ENCODE measurements around the gene GUCD1. TPM values are rescaled to one million over a fixed set of nuclear protein-coding genes. Genes with fewer than 3 reads are reported as not detected.
"Not testable (repeated sequence)": the region's sequence is repeated elsewhere in the genome, so short reads cannot be mapped to it uniquely, and the experiment has no call there.

Gene GUCD1
- total and polyA plus RNA-seq, 5 experiments from 2014 or later, result 27.8 to 69.2 (median 42.6) TPM

DNA sequence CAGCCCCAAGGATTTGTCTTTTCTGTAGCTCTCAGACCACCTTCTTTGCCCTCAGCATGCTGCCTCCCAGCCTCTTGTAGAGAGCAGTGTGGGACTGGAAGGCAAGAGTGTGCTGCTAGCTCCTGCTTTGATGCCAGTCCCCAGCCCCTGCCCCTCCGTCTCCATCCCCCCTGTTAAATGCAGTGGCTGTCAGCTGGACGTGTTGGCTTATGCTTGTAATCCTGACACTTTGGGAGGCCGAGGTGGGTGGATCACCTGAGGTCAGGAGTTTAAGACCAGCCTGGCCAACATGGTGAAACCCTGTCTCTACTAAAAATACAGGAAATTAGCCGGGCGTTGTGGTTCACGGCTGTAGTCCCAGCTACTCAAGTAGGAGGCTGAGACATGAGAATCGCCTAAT lies 16.3 kb upstream of the GUCD1 start:
- no peak for ATAC-seq

GRCh38 chr22:24567668-24568067 lies 12.7 kb upstream of the GUCD1 start:
- Mint-ChIP-seq H3K4me3 (no peak overlapping the region), H3K4me1 (peaks cover 17 to 44% (median 41%) of the 10 kb centered on the region in 4 donors), H3K36me3 (peaks cover 0 to 87% (median 11%) of the 10 kb centered on the region in 3 donors), H3K27ac (no peak overlapping the region), H3K9me3 (no peaks in the 10 kb centered on the region), H3K27me3 (no peaks in the 10 kb centered on the region)
- POLR2A ChIA-PET, result no interaction called here
- ATAC-seq (no peak), DNase-seq (no peak)

More for the DNA sequence above, 16.3 kb upstream of the GUCD1 start:
- H3K36me3 Mint-ChIP-seq, result peaks cover 6 to 88% (median 18%) of the 10 kb centered on the region in 3 donors
- H3K4me1 Mint-ChIP-seq, result peaks cover 4 to 11% (median 9%) of the 10 kb centered on the region in 4 donors
- H3K9me3 Mint-ChIP-seq, result no peaks in the 10 kb centered on the region
- POLR2A ChIA-PET, result no interaction called here
- H3K4me3 Mint-ChIP-seq, result no peak overlapping the region
- DNase-seq, result no peak
- no peaks in the 10 kb centered on the region for H3K27me3 Mint-ChIP-seq
- H3K27ac Mint-ChIP-seq, result peak overlapping the region in 1 of 10 donors; percentile 50

GRCh38 chr22:24566899-24567511 lies 12.1 kb upstream of the GUCD1 start:
- POLR2A ChIA-PET, result interaction anchor here (0.6 kb wide), 1 partner anchor 9 kb away, joined by 5 read pairs; no protein-coding TSS in a partner anchor
- Mint-ChIP-seq H3K4me3 (no peak overlapping the region), H3K4me1 (peaks cover 20 to 50% (median 44%) of the 10 kb centered on the region in 4 donors), H3K36me3 (peaks cover 0 to 87% (median 9%) of the 10 kb centered on the region in 3 donors), H3K27ac (peak overlapping the region in 5 of 10 donors; percentile 16 to 66 (median 25)), H3K27me3 (no peaks in the 10 kb centered on the region), H3K9me3 (no peaks in the 10 kb centered on the region)
- ATAC-seq (no peak), DNase-seq (no peak)

DNA sequence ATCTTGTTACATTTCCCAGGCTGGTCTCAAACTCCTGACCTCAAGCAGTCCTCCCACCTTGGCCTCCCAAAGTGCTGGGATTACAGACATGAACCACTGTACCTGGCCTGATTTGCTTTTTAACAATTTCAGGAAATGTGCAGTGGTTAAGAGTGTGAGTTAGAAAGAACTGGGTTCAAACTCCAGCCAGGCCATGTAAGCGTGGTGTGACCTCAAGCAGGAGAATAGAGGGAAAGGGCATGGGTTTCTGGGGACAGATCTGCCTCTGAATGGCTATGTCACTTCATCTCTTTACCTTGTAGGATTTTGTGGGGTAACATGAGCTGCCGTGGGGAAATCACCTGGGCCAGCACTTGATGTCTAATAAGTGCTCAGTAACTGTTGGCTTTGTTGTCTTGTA lies 10.1 kb upstream of the GUCD1 start:
- H3K27ac Mint-ChIP-seq, result peak overlapping the region in 4 of 10 donors; percentile 10 to 52 (median 44)
- H3K27me3 Mint-ChIP-seq, result no peaks in the 10 kb centered on the region
- H3K4me1 Mint-ChIP-seq, result peaks cover 20 to 63% (median 52%) of the 10 kb centered on the region in 4 donors
- peaks cover 0 to 86% (median 5%) of the 10 kb centered on the region in 3 donors for H3K36me3 Mint-ChIP-seq
- DNase-seq, result no peak
- no peak for ATAC-seq
- H3K4me3 Mint-ChIP-seq, result peak overlapping the region in 2 of 10 donors; percentile 29 to 38
- POLR2A ChIA-PET, result interaction anchor here (1.3 kb wide), 1 partner anchor 10 kb away, joined by 3 read pairs; the partner anchor contains the start of gene GUCD1
- H3K9me3 Mint-ChIP-seq, result no peaks in the 10 kb centered on the region

DNA sequence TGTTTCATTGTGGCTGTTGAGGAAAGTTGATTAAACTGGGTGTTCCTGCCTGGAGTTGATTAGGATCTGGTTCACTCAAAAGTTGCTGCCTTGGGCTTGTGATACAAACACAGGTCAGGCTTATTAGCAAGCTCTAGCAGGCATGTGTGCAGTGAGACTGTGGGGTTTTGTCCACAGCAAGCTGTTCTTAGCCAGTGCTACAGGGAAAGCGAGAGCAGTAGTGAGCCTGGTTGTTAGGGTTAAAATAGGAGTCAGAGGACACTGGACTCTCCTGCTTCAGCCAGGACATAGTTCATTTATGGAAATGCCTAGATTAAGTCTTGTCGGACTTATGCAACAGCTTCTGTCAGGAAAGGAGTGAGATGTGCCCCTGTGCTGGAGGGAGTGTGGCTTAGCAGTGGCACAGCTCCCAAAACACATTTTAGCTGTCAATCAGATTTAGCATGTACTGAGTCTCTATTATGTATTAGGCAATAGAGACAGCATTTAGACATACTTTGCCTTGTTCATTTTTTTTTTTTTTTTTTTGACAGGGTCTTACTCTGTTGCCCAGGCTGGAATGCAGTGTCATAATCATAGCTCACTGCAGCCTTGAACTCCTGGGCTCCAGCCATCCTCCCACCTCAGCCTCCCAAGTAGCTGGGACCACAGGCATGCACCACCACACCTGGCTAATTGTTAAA lies 9.6 kb upstream of the GUCD1 start:
- Mint-ChIP-seq H3K36me3 (peaks cover 0 to 86% (median 4%) of the 10 kb centered on the region in 3 donors), H3K4me1 (peaks cover 19 to 67% (median 53%) of the 10 kb centered on the region in 4 donors)

GRCh38 chr22:24563246-24563645 lies 8.3 kb upstream of the GUCD1 start:
- DNase-seq (no peak), ATAC-seq (no peak)
- Mint-ChIP-seq H3K4me1 (peaks cover 24 to 79% (median 65%) of the 10 kb centered on the region in 4 donors), H3K27ac (peak overlapping the region in 3 of 10 donors; percentile 22 to 48 (median 40)), H3K9me3 (no peaks in the 10 kb centered on the region), H3K4me3 (peak overlapping the region in 1 of 10 donors; percentile 18), H3K36me3 (peaks cover 0 to 89% (median 0%) of the 10 kb centered on the region in 3 donors), H3K27me3 (no peaks in the 10 kb centered on the region)
- POLR2A ChIA-PET, result no interaction called here

More for the DNA sequence above, 9.6 kb upstream of the GUCD1 start:
- Mint-ChIP-seq H3K9me3 (no peaks in the 10 kb centered on the region), H3K27me3 (no peaks in the 10 kb centered on the region), H3K4me3 (peak overlapping the region in 5 of 10 donors; percentile 1 to 42 (median 14)), H3K27ac (peak overlapping the region in 7 of 10 donors; percentile 3 to 86 (median 49))
- DNase-seq (no peak), ATAC-seq (no peak)
- POLR2A ChIA-PET, result interaction anchor here (1.3 kb wide), 1 partner anchor 10 kb away, joined by 3 read pairs; the partner anchor contains the start of gene GUCD1

DNA sequence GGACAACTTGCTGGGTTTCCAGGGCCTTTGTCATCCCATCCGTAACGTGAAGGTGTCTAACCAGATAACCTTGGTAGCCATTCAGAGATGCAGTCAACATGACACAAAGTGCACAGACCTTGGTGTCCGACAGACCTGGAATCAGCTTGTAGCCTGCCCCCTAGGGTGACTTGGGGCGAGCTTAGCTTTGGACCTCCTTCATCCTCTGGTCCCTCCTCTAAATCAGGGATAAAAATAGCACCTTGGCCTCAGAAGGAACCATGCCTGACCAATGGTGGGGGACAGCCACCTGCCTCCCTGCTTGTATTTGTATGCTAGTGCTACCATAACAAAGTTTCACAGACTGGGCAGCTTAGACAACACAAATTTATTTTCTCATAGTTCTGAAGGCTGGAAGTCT lies 4.5 kb upstream of the GUCD1 start:
- no peak for DNase-seq
- Mint-ChIP-seq H3K9me3 (no peaks in the 10 kb centered on the region), H3K27me3 (no peaks in the 10 kb centered on the region), H3K27ac (no peak overlapping the region), H3K36me3 (peaks cover 0 to 66% (median 0%) of the 10 kb centered on the region in 3 donors), H3K4me1 (peaks cover 30 to 75% (median 68%) of the 10 kb centered on the region in 4 donors), H3K4me3 (peak overlapping the region in 3 of 10 donors; percentile 6 to 22 (median 22))
- no peak for ATAC-seq
- POLR2A ChIA-PET, result no interaction called here

DNA sequence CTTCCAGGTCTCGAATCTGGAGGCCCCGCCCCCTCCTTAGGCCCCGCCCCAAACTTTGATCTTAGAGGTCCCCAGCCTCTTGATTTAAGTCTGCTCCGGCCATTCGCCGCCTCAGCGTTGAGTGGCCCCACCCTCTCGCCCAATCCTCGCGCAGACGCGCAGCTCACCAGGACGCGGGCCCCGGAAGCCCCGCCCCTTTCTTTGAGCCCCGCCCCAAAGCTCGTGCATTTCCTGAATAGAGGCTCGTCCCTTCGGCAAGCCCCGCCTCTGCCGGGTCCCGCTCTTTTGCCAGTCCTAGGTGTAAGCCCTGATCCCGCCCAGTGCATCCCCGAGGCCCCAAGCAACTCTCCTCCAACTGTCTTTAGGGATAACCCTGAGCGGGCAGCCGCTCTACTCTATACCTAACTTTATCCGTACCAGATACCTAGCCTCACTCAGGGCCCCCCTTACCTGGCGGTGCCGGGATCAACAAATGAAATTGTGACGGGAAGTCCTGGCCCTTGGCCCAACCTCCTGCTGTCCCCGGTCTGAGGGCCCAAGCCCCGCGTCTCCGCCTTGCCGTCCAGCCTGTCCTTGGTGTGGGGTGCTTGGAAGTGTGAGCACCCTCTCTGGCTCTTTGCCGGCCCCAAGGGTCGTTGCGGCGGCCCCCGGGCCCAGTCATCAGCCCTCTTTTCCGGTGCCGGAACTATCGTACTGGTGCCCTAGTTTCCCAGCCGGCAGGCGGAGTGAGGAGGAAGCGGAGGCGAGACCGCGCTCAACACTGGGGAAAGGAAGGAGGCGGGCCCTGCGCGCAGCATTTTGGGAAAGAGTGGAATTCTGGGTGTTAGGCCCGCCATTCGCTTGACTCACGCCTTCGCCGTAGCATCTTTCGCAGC lies 464 bp upstream of the GUCD1 start, which contains the start of gene SNRPD3:
Gene SNRPD3, plus strand, starts transcription at position 835 of the 875 bp plus-strand sequence. CDS start 1,676 bp downstream, outside the sequence.
- Mint-ChIP-seq H3K27me3 (no peaks in the 10 kb centered on the region), H3K4me3 (peak within 1 kb of the TSS; percentile 94 to 99 (median 98)), H3K36me3 (peaks cover 0 to 33% (median 0%) of the 10 kb centered on the region in 3 donors), H3K9me3 (no peaks in the 10 kb centered on the region), H3K27ac (peak within 1 kb of the TSS; percentile 91 to 99 (median 98)), H3K4me1 (peaks cover 39 to 82% (median 71%) of the 10 kb centered on the region in 4 donors)
- peak; percentile 82 to 85 for ATAC-seq
- DNase-seq, result peak; percentile 95 to 100 (median 98)
- POLR2A ChIA-PET, result interaction anchor here (0.9 to 4.4 kb wide), 7 partner anchors 10 to 784 kb away, joined by 3 to 20 read pairs (median 3); partner anchors contain the start of genes ADORA2A and MIF

DNA sequence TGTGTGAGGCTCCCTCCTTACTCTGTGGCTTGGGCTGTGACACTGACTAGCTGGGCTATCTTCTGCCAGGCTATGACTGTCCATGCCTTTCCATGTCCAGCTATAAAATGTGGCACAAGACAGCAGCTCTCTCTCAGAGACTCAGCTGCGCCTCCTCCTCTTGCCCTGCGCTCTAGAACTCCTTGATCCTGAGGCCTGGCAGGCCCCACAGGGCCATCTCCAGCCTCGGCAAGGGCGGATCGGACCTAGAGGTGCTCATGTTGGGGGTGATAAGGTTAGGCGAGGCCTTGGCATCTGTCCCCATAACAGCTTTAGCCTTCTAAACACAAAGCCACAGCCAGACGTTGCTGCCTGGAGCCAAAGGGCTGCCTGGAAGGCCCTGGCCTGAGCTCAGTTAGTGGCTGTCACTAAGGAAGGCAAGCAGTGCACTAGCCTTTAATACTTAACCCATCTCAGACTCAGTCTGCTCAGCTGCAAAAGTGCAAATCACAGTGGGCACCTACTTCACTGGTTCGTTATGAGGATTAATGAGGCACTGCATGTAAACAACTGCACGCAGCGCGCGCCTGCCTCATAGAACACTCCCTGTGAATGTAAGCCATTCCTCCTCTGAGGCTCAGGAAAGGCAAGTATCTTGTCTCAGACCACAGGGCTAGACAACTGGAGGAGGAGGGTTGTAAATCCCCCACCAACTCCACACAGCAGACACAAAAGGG lies 1.2 kb downstream of the GUCD1 start:
- DNase-seq, result peak in 1 of 10 donors; percentile 5
- no peak for ATAC-seq
- peaks cover 0 to 17% (median 2%) of the 10 kb centered on the region in 3 donors for H3K36me3 Mint-ChIP-seq
- no peaks in the 10 kb centered on the region for H3K9me3 Mint-ChIP-seq
- POLR2A ChIA-PET, result interaction anchor here (0.7 to 4.4 kb wide), 5 partner anchors 121 to 660 kb away, joined by 3 to 20 read pairs (median 4); partner anchors contain the start of genes ADORA2A and MIF
- peaks cover 41 to 78% (median 66%) of the 10 kb centered on the region in 4 donors for H3K4me1 Mint-ChIP-seq
- H3K27ac Mint-ChIP-seq, result peak overlapping the region; percentile 65 to 98 (median 94)
- no peaks in the 10 kb centered on the region for H3K27me3 Mint-ChIP-seq
- peak overlapping the region; percentile 94 to 99 (median 98) for H3K4me3 Mint-ChIP-seq

DNA sequence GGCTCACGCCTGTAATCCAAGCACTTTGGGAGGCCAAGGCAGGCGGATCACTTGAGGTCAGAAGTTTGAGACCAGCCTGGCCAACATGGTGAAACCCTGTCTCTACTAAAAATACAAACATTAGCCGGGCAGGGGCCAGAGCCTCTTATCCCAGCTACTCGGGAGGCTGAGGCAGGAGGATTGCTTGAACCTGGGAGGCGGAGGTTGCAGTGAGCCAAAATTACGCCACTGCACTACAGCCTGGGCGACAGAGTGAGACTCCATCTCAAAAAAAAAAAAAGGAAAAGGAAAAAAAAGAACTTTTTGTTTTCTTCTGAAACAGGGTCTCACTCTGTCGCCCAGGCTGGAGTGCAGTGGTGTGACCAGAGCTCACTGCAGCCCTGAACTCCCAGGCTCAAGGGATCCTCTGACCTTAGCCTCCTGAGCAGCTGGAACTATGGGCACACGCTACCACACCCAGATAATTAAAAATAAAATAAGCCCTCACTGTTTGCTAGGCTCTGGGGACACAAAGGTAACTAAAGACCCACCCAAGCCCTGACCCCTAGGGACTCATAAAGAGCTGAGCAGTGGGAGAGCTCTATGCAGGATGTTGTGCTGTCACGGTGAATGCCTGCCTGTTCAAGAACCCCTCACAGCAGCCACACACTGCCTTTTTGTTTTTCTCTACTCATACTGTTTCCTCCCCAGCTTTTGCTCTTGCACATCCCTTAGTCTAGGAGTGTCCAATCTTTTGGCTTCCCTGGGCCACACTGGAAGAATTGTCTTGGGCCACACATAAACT lies 2.2 kb downstream of the GUCD1 start:
- not testable (repeated sequence) for H3K9me3 Mint-ChIP-seq, H3K27me3 Mint-ChIP-seq, ATAC-seq
- POLR2A ChIA-PET, result interaction anchor here (0.5 to 4.4 kb wide), 3 partner anchors 36 to 126 kb away, joined by 3 to 20 read pairs (median 3); partner anchors contain the start of gene ADORA2A
- DNase-seq, result peak in 1 of 10 donors; percentile 17
- Mint-ChIP-seq H3K4me3 (peak overlapping the region in 8 of 10 donors; percentile 46 to 99 (median 98)), H3K36me3 (peaks cover 0 to 15% (median 2%) of the 10 kb centered on the region in 3 donors), H3K4me1 (peaks cover 37 to 68% (median 56%) of the 10 kb centered on the region in 4 donors), H3K27ac (peak overlapping the region in 9 of 10 donors; percentile 23 to 98 (median 83))
